HG03097 (cell line): ENCODE results near the gene NUFIP1.
"Not testable (repeated sequence)": the region's sequence is repeated elsewhere in the genome, so short reads cannot be mapped to it uniquely, and the experiment has no call there.

Source experiments
- ATAC-seq: cut with Tn5 transposase; IDR thresholded peaks from one replicate; pipeline ENCODE4 v1.9.1; 2021; ENCODE audit not compliant: unreplicated experiment, low FRiP score

The NUFIP1 gene

GRCh38 chr13:44971656-44972595, 17.3 kb downstream of the NUFIP1 start:
- ATAC-seq, result no peak

DNA sequence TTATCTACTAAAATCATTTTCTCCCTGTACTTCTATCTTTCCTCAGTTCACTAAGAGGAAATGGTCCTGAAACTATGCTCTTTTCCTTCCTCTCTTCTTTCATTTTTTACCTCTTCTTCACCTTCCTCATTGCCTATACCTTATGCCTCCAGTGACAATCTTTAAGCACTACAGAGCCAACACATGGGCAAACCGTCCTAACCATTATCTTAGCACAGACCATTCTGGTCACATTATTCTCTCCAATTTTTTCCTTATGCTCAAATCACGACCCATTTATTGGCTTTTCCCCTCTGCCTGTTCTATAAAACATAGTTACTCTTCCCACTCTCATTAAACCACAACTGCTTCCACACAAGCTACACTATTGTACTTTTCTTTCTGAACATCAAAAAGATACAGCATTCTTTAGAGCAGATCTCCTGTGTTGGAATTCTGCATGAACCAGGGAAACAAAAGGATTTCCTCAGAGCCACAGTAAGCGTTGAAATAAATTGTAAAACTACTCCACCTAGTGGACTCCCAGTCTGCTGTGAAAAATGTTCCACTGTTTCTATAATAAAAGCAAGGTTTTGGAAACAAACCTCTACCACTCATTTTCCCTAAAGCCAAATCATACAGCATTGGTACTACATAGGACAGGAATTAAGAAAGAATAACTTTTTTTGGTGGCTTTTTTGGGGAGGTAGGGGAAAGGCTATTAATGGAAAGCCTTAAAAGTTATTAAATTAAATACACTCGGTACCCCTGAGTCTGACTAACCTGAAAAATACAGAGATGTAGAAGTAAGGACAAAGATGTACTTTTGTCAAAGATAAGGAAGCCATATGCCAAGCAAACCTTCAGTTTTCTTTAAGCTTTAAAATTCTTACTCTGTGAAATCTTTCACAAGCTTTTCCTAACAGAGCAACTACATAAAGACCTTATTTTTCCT, 19.5 kb downstream of the NUFIP1 start:
- no peak for ATAC-seq

- ATAC-seq, result no peak
Observed at GRCh38 chr13:44968434-44968815, 20.8 kb downstream of the NUFIP1 start.

- no peak for ATAC-seq
Observed at GRCh38 chr13:44967704-44968433, 21.4 kb downstream of the NUFIP1 start.

- no peak for ATAC-seq
Observed at GRCh38 chr13:44961997-44962396, 27.3 kb downstream of the NUFIP1 start.

DNA sequence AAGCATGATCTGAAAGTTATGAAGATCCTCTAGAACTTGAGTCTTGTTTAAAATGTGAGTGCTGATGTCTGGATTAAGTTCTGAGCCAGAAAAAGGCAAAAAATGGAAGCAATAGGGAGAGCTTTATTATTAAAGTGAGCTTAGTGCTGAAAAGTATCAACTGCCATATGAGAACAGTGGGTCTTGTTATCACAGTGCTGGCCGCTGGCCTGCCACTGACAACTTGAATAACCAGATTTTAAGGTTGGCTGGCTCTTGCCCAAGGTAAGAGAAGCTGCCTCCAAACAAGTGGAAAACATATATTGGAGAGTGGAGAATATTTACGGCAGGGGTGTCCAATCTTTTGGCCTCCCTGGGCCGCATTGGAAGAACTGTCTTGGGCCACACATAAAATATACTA, 33.9 kb downstream of the NUFIP1 start:
- ATAC-seq, result no peak

GRCh38 chr13:44954224-44954623, 35.0 kb downstream of the NUFIP1 start:
- no peak for ATAC-seq

DNA sequence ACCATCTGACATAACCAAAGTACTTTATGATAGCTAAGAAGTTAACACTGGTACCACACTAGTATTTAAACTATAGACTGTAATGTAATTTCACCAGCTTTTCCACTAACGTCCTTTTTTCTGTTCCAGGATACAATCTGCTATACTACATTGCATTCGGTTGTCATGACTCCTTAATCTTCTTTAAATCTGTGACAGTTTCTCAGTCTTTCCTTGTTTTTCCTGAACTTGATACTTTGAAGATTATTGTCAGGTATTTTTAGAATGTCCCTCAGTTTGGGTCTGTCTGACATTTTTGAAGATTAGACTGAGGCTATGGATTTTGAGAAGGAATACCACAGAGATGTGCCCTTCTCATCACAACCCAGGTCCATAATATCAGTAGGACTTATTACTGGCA, 36.6 kb downstream of the NUFIP1 start:
- no peak for ATAC-seq

DNA sequence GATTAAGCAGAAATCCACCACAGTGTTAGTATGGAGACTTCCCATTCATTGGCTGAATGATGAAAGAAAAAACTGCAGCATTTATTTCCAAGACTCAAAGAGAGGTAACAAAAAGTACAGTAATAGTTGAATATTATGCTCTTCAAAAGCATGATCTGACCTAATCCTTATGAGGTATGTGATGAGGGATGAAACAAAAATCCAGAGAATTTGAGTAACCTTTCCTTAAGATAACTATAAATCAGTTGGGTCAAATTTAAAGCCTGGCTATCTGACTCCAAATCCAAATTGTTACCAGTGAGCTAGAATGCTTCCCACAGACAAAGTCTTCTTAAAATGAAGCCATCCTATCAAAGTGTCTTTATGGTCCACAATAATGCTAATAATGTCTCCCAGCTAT, 38.1 kb downstream of the NUFIP1 start:
- ATAC-seq, result no peak

DNA sequence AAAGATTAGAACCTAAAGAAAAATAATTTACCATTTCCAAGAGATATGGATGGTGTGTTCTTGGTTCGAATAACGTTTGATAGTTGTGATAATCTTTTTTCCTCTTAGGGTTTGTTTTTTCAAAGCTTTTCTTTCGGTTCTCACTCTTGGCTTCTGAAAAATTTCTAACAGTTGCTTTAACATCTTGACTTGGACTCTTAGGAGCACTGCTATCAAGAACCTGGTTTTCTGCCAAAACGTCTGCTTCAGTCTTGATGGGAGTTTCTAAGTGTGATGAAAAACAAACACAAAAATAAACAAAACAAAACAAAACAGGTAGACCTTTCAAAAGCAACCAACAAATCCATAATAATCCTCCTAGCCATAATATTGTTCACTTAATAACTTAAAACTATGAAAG, 45.9 kb downstream of the NUFIP1 start:
- not testable (repeated sequence) for ATAC-seq

DNA sequence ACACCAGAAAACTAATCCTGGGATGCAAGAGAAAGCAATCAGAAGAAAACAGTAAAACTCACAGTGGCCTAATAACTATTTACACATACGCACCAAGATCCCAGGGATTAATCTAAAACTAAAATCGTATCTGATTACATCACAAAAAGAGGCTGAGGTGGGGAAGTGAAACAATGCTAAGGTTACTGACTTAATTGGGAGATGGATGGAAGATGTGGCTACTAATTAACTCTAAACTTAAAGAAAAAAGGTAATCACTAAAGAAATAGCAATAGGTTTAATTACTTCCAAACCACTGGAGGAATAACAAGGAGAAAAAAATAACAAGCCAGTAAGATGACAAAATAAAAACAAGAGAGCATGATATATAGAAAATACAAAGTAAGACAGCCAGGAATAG, 50.4 kb downstream of the NUFIP1 start:
- ATAC-seq, result no peak

DNA sequence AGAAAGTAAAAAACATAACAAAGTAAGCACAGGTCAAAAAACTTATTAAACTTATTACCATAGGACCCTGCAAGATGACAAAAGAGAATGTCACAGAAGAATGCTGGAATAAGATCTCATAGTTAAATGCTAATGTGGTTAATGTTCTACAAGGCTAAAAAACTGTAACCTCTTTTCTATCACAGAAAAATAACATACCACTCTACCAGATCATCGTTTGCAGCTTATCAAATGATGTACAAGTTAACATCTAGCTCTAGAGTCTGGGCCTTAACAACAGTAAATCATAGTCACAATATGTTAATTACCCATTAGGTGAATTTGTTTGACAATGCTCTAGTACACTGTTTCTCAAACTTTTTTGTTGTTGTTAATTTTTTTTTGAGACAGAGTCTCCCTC, 53.0 kb downstream of the NUFIP1 start:
- ATAC-seq, result no peak

DNA sequence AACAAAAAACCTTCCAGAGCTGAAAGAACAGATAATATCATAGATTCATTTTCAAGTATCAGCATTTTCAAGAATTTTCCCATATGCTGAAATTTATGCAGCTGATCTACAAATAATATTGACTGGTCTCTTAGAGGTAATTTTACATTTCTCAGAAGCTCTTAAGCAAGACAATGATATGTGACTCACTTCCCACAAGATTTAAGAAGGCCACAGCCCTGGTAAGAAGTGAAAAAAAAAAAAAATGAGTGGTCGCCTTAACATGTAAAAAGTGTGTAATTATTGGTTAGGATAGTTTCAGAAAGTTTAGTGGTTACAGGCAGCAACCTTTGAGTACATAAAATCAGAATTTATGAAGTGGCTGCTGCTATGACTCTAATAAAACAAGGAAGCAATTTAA, 54.5 kb downstream of the NUFIP1 start:
- no peak for ATAC-seq

DNA sequence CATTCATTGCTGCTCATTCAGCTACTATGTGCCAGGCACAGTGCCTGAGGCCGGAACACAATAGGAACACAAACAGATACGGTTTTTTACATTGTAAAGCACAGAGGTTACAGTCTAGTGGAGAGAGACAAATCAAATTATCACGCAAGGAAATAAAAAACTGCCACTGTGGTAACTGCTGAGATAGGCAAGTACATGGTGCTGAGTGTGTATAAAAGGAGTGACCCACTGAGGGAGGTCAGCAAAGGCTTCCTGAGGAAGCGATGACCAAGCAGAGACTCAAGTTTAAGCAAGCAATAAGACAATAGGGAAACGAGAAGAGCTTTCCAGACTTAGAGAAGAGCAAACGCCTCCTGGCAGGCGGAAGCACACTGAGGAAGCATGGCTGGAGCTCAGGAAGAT, 56.4 kb downstream of the NUFIP1 start:
- no peak for ATAC-seq

- no peak for ATAC-seq
Observed at GRCh38 chr13:44932171-44932849, 57.0 kb downstream of the NUFIP1 start.

DNA sequence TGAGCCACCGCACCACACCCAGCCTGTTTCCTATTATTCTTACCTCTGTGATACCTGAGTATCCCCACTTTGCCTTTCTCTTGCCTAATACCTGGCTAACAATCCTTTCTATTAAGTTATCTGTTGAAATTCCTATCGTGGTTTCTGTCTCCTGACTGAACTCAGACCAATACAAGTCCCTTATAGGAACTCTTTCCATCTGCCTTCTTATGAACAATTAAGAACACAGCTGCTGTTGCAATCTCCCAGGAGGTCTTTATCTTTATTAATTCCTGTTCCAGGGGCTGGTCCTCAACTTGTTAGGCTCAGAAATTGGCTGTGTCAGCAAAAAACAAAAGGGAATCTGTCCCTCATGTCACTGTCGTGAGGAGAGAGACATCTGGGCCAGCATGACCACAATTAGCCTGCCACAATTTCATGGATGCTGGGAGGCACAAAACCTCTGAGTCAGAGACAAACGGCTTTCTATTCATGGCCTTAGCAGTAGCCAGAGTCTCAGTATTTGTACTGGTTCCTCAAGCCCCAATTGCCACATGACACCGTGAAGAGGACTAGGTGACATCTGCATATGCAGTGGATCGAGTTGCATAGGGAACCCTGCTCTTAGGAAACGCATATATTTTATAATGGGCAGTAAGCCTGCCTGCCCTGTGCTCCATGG, 58.2 kb downstream of the NUFIP1 start:
- no peak for ATAC-seq

DNA sequence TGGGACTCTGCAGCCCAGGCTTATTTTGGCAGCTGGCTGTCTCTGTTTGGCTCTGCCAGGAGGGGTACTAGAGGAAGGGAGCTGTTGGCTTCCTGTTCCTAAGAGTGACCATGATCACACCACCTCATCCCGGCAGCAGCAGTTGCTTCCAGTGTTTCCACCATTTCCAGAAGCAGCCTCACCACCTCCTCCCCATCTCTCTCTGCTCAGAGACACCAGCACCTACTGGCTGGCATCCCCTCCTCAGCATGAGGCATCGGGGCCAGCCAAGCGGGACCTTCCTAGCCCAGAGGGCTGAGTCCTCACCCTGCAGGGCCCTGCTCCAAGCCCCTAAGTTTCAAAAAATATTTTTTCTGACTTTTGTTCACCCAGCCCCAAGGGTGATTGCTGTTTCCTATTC, 59.0 kb downstream of the NUFIP1 start:
- ATAC-seq, result no peak

GRCh38 chr13:44929692-44930091, 59.6 kb downstream of the NUFIP1 start:
- no peak for ATAC-seq

DNA sequence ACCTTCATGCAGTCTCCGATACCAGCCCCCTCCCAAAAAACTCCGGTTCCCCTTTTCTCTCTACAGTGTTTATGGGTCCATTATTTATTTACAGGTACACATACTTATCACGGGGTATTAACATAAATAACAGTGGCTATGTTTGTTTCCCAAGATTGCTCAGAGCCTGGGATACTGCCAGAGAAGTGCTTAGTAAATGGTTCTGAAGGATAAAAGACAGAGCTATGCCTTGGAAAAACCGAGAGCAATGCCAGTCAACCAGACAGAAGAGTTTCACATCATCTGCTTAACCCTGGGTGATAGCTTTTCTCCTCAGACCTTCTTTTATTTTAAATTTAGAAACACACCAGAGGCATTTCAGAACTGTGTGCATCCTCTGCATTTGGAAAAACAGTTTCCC, 61.3 kb downstream of the NUFIP1 start:
- no peak for ATAC-seq
